T-helper 1 cell treated with Interleukin-12 subunit alpha and Interleukin-12 subunit beta and Interleukin-4 antibody, amounts not matched to agents 30 μg/mL and 1 μg/mL, for 36 hours (primary cell): ENCODE data around the gene SLC35F6.
"Not testable (repeated sequence)": the region's sequence is repeated elsewhere in the genome, so short reads cannot be mapped to it uniquely, and the experiment has no call there.

Experiments used
- H3K27ac Mint-ChIP-seq: one replicate; pipeline ENCODE4 v1.8.0; 2021; ENCODE audit warnings: mild to moderate bottlenecking, mixed read lengths
- H3K27me3 Mint-ChIP-seq: one replicate; pipeline ENCODE4 v1.8.0; 2021; ENCODE audit warnings: low read depth, mixed read lengths
- H3K36me3 Mint-ChIP-seq: one replicate; pipeline ENCODE4 v1.8.0; 2021; ENCODE audit warnings: low read depth, mixed read lengths
- H3K4me1 Mint-ChIP-seq: one replicate; pipeline ENCODE4 v1.8.0; 2021; ENCODE audit warnings: low read depth, mixed read lengths
- H3K4me3 Mint-ChIP-seq: one replicate; pipeline ENCODE4 v1.8.0; 2021; ENCODE audit warnings: mild to moderate bottlenecking, moderate library complexity, mixed read lengths
- H3K9me3 Mint-ChIP-seq: one replicate; pipeline ENCODE4 v1.8.0; 2021; ENCODE audit warnings: mixed read lengths

The SLC35F6 gene

GRCh38 chr2:26778098-26778497 lies 14.0 kb downstream of the SLC35F6 start:
- no peak overlapping the region for H3K27ac Mint-ChIP-seq
- no peaks in the 10 kb centered on the region for H3K27me3 Mint-ChIP-seq
- H3K4me3 Mint-ChIP-seq = no peak overlapping the region
- H3K4me1 Mint-ChIP-seq = no peaks in the 10 kb centered on the region
- H3K9me3 Mint-ChIP-seq = no peaks in the 10 kb centered on the region
- peaks cover 27% of the 10 kb centered on the region for H3K36me3 Mint-ChIP-seq

DNA sequence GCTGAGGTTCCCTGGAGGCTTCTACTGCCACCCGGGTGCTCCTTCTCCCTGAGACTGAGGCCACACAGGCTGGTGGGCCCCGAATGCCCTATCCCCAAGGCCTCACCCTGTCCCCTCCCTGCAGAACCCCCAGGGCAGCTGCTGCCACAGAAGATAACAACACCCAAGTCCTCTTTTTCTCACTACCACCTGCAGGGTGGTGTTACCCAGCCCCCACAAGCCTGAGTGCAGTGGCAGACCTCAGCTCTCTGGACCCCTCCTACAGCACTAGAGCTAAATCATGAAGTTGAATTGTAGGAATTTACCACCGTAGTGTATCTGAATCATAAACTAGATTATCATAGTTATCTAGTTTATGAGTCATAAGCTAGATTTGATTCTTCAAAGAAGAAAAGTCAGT lies 14.4 kb downstream of the SLC35F6 start:
- H3K27ac Mint-ChIP-seq = no peak overlapping the region
- H3K36me3 Mint-ChIP-seq = peaks cover 27% of the 10 kb centered on the region
- no peaks in the 10 kb centered on the region for H3K4me1 Mint-ChIP-seq
- H3K27me3 Mint-ChIP-seq = no peaks in the 10 kb centered on the region
- H3K9me3 Mint-ChIP-seq = no peaks in the 10 kb centered on the region
- no peak overlapping the region for H3K4me3 Mint-ChIP-seq

DNA sequence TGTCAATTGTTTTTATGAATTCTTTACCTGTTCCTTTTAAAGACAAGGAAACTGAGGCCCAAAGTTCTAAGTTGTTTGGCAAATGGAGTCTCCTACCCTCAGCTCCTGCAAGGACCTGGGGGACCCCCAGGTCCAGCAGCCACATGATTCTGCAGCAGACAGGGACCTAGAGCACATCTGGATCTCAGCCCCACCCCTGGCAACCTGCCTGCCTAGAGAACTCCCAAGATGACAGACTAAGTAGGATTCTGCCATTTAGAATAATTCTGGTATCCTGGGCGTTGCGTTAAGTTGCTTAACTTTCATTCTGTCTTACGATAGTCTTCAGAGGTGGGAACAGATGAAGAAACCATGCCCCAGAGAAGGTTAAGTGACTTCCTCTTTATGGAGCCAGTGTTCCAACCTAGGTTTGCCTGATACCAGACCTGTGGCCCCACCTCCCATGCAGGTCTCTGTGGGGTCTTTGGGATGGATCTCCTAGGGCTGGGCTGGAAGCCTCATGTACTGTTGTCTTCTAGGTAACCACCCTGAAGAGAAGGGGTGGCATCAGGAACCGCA lies 16.2 kb downstream of the SLC35F6 start:
- Mint-ChIP-seq H3K9me3 (no peaks in the 10 kb centered on the region), H3K4me3 (no peak overlapping the region), H3K27me3 (no peaks in the 10 kb centered on the region), H3K27ac (no peak overlapping the region), H3K4me1 (peaks cover under 1% of the 10 kb centered on the region), H3K36me3 (peaks cover 25% of the 10 kb centered on the region)

GRCh38 chr2:26782876-26783704 lies 19.0 kb downstream of the SLC35F6 start:
- Mint-ChIP-seq H3K4me3 (no peak overlapping the region), H3K4me1 (peaks cover 14% of the 10 kb centered on the region), H3K27me3 (no peaks in the 10 kb centered on the region), H3K27ac (no peak overlapping the region), H3K36me3 (peaks cover 17% of the 10 kb centered on the region), H3K9me3 (no peaks in the 10 kb centered on the region)

- H3K4me3 Mint-ChIP-seq = peak overlapping the region; percentile 79
- peak overlapping the region; percentile 82 for H3K27ac Mint-ChIP-seq
- H3K4me1 Mint-ChIP-seq = peaks cover 28% of the 10 kb centered on the region
- no peaks in the 10 kb centered on the region for H3K9me3 Mint-ChIP-seq
- no peaks in the 10 kb centered on the region for H3K27me3 Mint-ChIP-seq
- H3K36me3 Mint-ChIP-seq = peaks cover 24% of the 10 kb centered on the region
Observed at GRCh38 chr2:26784570-26785234, 20.6 kb downstream of the SLC35F6 start.

DNA sequence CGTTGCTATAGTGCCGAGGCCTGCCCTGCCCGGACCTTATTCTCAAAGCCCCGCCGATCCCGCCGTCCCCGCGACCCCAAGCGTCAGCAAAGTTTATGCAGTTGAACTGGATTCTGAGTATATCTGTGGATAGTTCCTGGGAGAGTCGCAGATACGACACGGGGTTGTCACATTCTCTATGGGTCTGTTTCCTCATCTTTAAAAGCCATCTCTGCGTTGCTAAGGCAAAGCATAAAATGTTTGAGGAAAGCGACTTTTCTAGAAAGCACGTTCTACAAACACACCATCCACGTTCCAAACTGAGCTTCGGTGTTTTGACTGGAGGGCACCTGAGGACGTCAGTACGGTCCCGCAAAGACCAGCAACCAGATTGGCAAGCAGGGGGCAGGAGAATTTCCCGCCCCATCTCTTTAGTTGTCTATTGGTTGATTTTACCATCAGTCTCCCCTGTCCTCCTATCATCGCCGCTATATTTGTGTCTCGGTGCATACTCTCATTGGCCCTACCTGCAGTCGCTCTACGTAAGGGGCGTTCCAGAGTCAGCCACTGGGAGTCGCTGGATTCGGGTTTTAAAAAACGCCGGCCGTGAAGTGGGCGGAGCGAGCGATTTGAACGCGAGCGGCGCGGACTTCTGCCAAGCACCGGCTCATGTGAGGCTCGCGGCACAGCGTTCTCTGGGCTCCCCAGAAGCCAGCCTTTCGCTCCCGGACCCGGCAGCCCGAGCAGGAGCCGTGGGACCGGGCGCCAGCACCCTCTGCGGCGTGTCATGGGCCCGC lies 21.5 kb downstream of the SLC35F6 start, which contains the start of gene CENPA:
Gene CENPA (plus strand): TSS at position 626 of the 776 bp plus-strand sequence. CDS start 141 bp downstream, at position 767.
- no peaks in the 10 kb centered on the region for H3K27me3 Mint-ChIP-seq
- peaks cover under 1% of the 10 kb centered on the region for H3K9me3 Mint-ChIP-seq
- peak within 1 kb of the TSS; percentile 91 for H3K4me3 Mint-ChIP-seq
- peaks cover 30% of the 10 kb centered on the region for H3K4me1 Mint-ChIP-seq
- peaks cover 23% of the 10 kb centered on the region for H3K36me3 Mint-ChIP-seq
- H3K27ac Mint-ChIP-seq = peak within 1 kb of the TSS; percentile 82

- no peaks in the 10 kb centered on the region for H3K27me3 Mint-ChIP-seq
- H3K36me3 Mint-ChIP-seq = peaks cover 27% of the 10 kb centered on the region
- peak overlapping the region; percentile 91 for H3K4me3 Mint-ChIP-seq
- peak overlapping the region; percentile 80 for H3K27ac Mint-ChIP-seq
- H3K4me1 Mint-ChIP-seq = peaks cover 32% of the 10 kb centered on the region
- peaks cover 6% of the 10 kb centered on the region for H3K9me3 Mint-ChIP-seq
Observed at GRCh38 chr2:26786207-26787028, 22.3 kb downstream of the SLC35F6 start.

- no peaks in the 10 kb centered on the region for H3K27me3 Mint-ChIP-seq
- H3K27ac Mint-ChIP-seq = no peak overlapping the region
- peaks cover 22% of the 10 kb centered on the region for H3K4me1 Mint-ChIP-seq
- peaks cover 6% of the 10 kb centered on the region for H3K9me3 Mint-ChIP-seq
- peaks cover 55% of the 10 kb centered on the region for H3K36me3 Mint-ChIP-seq
- no peak overlapping the region for H3K4me3 Mint-ChIP-seq
Observed at GRCh38 chr2:26792720-26793119, 28.6 kb downstream of the SLC35F6 start.

DNA sequence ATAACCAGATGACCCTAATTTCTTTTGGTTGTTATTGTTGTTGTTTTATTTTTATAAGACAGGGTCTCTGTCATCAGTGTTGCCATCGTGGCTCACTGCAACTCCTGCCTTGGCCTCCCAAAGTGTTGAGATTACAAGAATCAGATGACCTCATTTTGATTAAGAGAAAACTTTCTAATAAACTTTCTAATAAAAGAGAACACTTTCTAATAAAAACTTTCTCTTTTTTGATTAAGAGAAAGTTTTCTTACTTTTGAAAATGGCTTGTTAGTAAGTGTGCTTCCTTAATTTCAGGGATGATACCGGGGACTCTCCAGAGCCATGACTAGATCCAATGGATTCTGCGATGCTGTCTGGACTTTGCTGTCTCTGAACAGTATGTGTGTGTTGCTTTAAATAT lies 29.4 kb downstream of the SLC35F6 start:
- Mint-ChIP-seq H3K27me3 (no peaks in the 10 kb centered on the region), H3K27ac (no peak overlapping the region), H3K36me3 (peaks cover 56% of the 10 kb centered on the region), H3K4me1 (peaks cover 14% of the 10 kb centered on the region), H3K9me3 (peaks cover 6% of the 10 kb centered on the region), H3K4me3 (no peak overlapping the region)

- H3K27me3 Mint-ChIP-seq, H3K27ac Mint-ChIP-seq, H3K9me3 Mint-ChIP-seq, H3K4me3 Mint-ChIP-seq, H3K4me1 Mint-ChIP-seq: not testable (repeated sequence)
- H3K36me3 Mint-ChIP-seq = peaks cover 46% of the 10 kb centered on the region
Observed at GRCh38 chr2:26795135-26795534, 31.1 kb downstream of the SLC35F6 start.

DNA sequence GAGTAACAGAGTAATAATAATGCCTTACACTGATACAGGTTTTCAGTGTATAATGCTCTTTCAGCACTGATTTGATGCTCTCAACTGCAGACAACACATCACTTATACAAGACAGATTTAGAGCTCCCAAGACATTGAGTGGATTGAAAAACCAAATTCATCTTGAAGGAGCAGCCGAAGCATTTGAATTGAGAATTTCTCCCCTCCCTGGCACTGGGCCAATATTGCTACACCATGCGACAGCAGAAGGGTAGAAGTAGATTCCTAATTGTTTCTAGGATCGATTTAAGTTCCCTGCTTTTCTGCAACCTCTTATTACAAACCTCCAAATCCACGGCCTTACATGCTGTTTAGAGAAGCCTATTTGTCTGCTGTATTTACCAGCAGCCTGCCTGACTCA lies 37.2 kb downstream of the SLC35F6 start:
- Mint-ChIP-seq H3K9me3 (no peaks in the 10 kb centered on the region), H3K36me3 (peaks cover 23% of the 10 kb centered on the region), H3K27me3 (no peaks in the 10 kb centered on the region), H3K4me1 (no peaks in the 10 kb centered on the region), H3K27ac (no peak overlapping the region), H3K4me3 (no peak overlapping the region)

- no peak overlapping the region for H3K27ac Mint-ChIP-seq
- H3K9me3 Mint-ChIP-seq = no peaks in the 10 kb centered on the region
- peaks cover 23% of the 10 kb centered on the region for H3K36me3 Mint-ChIP-seq
- H3K4me3 Mint-ChIP-seq = no peak overlapping the region
- H3K4me1 Mint-ChIP-seq = no peaks in the 10 kb centered on the region
- no peaks in the 10 kb centered on the region for H3K27me3 Mint-ChIP-seq
Observed at GRCh38 chr2:26801796-26802195, 37.7 kb downstream of the SLC35F6 start.

DNA sequence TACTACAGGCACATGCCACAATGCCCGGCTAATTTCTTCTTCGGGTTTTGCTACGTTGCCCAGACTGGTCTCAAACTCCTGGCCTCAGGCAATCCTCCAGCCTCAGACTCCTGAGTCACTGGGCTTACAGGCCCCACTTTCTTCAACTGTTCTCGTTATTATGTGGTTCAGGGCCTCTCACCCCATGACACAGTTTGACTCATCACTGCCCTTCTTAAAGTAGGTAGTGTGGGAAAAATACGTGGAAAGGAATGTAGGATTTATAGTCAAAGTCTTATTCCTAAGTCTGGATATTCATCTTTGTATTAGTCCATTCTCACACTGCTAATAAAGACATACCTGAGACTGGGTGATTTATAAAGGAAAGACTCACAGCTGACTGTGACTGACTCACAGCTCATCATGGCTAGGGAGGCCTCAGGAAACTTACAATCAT lies 41.2 kb downstream of the SLC35F6 start:
- Mint-ChIP-seq H3K4me3 (no peak overlapping the region), H3K4me1 (peaks cover 4% of the 10 kb centered on the region), H3K27ac (no peak overlapping the region), H3K9me3 (no peaks in the 10 kb centered on the region), H3K27me3 (no peaks in the 10 kb centered on the region), H3K36me3 (peaks cover 7% of the 10 kb centered on the region)
